Activated naive CD4-positive, alpha-beta T cell treated with anti-CD3 and anti-CD28 coated beads for 36 hours (primary cell): Measurements from ENCODE around the gene TTN. TPM values are rescaled to one million over a fixed set of nuclear protein-coding genes. Genes with fewer than 3 reads are reported as not detected.

Experiments used
- CTCF ChIA-PET: fragments of 350-600 bp; sonication (Branson Sonifier 250); formaldehyde crosslinking; loops from one replicate; lab custom pipeline; 2021; ENCODE audit warnings: antibody characterized with exemption; lab: Charles Lee
- DNase-seq: peaks from one replicate; pipeline ENCODE4 v3.0.0-alpha.2; 2020
- H3K27ac Mint-ChIP-seq: one replicate; pipeline ENCODE4 v1.8.0; 2021; ENCODE audit warnings: mild to moderate bottlenecking, mixed read lengths
- H3K27me3 Mint-ChIP-seq: one replicate; pipeline ENCODE4 v1.8.0; 2021; ENCODE audit warnings: low read depth, mixed read lengths
- H3K36me3 Mint-ChIP-seq: one replicate; pipeline ENCODE4 v1.8.0; 2021; ENCODE audit warnings: low read depth, mixed read lengths
- H3K4me1 Mint-ChIP-seq: one replicate; pipeline ENCODE4 v1.8.0; 2021; ENCODE audit warnings: low read depth, mixed read lengths
- H3K4me3 Mint-ChIP-seq: one replicate; pipeline ENCODE4 v1.8.0; 2021; ENCODE audit warnings: mild to moderate bottlenecking, moderate library complexity, mixed read lengths
- H3K9me3 Mint-ChIP-seq: one replicate; pipeline ENCODE4 v1.8.0; 2021; ENCODE audit warnings: mixed read lengths
- intact Hi-C: fragments of 100-400 bp; cut with micrococcal nuclease; formaldehyde crosslinking; loops from one replicate; pipeline ENCODE4 v1.15.1; 2023
- total RNA-seq, 2 experiments: library from RNA; stranded (reverse); gene quantifications; one replicate each; pipeline ENCODE4 v1.2.3, GENCODE V29; 2021

TTN gene
- total RNA-seq, 2 experiments from 2014 or later = 0.91 TPM

- CTCF ChIA-PET = interaction anchor here (0.7 kb wide), 1 partner anchor 386 kb away, joined by 4 read pairs; no protein-coding TSS in a partner anchor
- no peaks in the 10 kb centered on the region for H3K36me3 Mint-ChIP-seq
- intact Hi-C loops = no loop called here
These were observed 680 bp downstream of the TTN start for GRCh38 chr2:178806543-178806942.

GRCh38 chr2:178805457-178805856 is 1.8 kb downstream of the TTN start:
- intact Hi-C loops = no loop called here
- Mint-ChIP-seq H3K27ac (no peak overlapping the region), H3K4me3 (no peak overlapping the region), H3K27me3 (no peaks in the 10 kb centered on the region), H3K36me3 (no peaks in the 10 kb centered on the region), H3K9me3 (no peaks in the 10 kb centered on the region), H3K4me1 (no peaks in the 10 kb centered on the region)
- CTCF ChIA-PET = interaction anchor here (0.6 to 1.2 kb wide), 2 partner anchors 37 to 700 kb away, joined by 3 read pairs; no protein-coding TSS in a partner anchor
- no peak for DNase-seq

More at GRCh38 chr2:178806543-178806942, 680 bp downstream of the TTN start:
- Mint-ChIP-seq H3K4me3 (no peak overlapping the region), H3K4me1 (no peaks in the 10 kb centered on the region), H3K9me3 (no peaks in the 10 kb centered on the region), H3K27ac (no peak overlapping the region), H3K27me3 (no peaks in the 10 kb centered on the region)
- DNase-seq = no peak

GRCh38 chr2:178804791-178805190 is 2.4 kb downstream of the TTN start:
- H3K36me3 Mint-ChIP-seq = no peaks in the 10 kb centered on the region
- H3K9me3 Mint-ChIP-seq = no peaks in the 10 kb centered on the region
- intact Hi-C loops = no loop called here
- no peak overlapping the region for H3K4me3 Mint-ChIP-seq
- no peaks in the 10 kb centered on the region for H3K4me1 Mint-ChIP-seq
- CTCF ChIA-PET = interaction anchor here (0.9 to 1.2 kb wide), 3 partner anchors 10 to 100 kb away, joined by 3 to 5 read pairs (median 4); no protein-coding TSS in a partner anchor
- no peaks in the 10 kb centered on the region for H3K27me3 Mint-ChIP-seq
- H3K27ac Mint-ChIP-seq = no peak overlapping the region
- no peak for DNase-seq

GRCh38 chr2:178800510-178800909 is 6.7 kb downstream of the TTN start:
- Mint-ChIP-seq H3K27me3 (no peaks in the 10 kb centered on the region), H3K36me3 (peaks cover 6% of the 10 kb centered on the region), H3K27ac (no peak overlapping the region), H3K9me3 (peaks cover 1% of the 10 kb centered on the region), H3K4me1 (no peaks in the 10 kb centered on the region), H3K4me3 (no peak overlapping the region)
- CTCF ChIA-PET = interaction anchor here (0.6 to 1.1 kb wide), 4 partner anchors 13 to 329 kb away, joined by 3 to 5 read pairs (median 3); no protein-coding TSS in a partner anchor
- DNase-seq = no peak
- intact Hi-C loops = no loop called here

GRCh38 chr2:178799305-178799704 is 7.9 kb downstream of the TTN start:
- no peak overlapping the region for H3K27ac Mint-ChIP-seq
- H3K4me1 Mint-ChIP-seq = no peaks in the 10 kb centered on the region
- no peak for DNase-seq
- CTCF ChIA-PET = no interaction called here
- H3K4me3 Mint-ChIP-seq = no peak overlapping the region
- H3K27me3 Mint-ChIP-seq = no peaks in the 10 kb centered on the region
- intact Hi-C loops = no loop called here
- peaks cover 1% of the 10 kb centered on the region for H3K9me3 Mint-ChIP-seq
- peaks cover 6% of the 10 kb centered on the region for H3K36me3 Mint-ChIP-seq

- intact Hi-C loops = loop anchor here (1.0 kb wide), 6 partner anchors 95 to 955 kb away; no protein-coding TSS in a partner anchor
- peaks cover 1% of the 10 kb centered on the region for H3K9me3 Mint-ChIP-seq
- no peak overlapping the region for H3K4me3 Mint-ChIP-seq
- H3K4me1 Mint-ChIP-seq = no peaks in the 10 kb centered on the region
- no peak overlapping the region for H3K27ac Mint-ChIP-seq
- no peaks in the 10 kb centered on the region for H3K27me3 Mint-ChIP-seq
- DNase-seq = no peak
- CTCF ChIA-PET = interaction anchor here (0.6 to 1.8 kb wide), 8 partner anchors 17 to 546 kb away, joined by 3 to 8 read pairs (median 4); no protein-coding TSS in a partner anchor
- H3K36me3 Mint-ChIP-seq = peaks cover 10% of the 10 kb centered on the region
These were observed 11.0 kb downstream of the TTN start for GRCh38 chr2:178796079-178796677.

GRCh38 chr2:178787934-178788333 is 19.3 kb downstream of the TTN start:
- no peak for DNase-seq
- H3K4me1 Mint-ChIP-seq = peaks cover 7% of the 10 kb centered on the region
- no peaks in the 10 kb centered on the region for H3K9me3 Mint-ChIP-seq
- H3K27ac Mint-ChIP-seq = no peak overlapping the region
- H3K4me3 Mint-ChIP-seq = no peak overlapping the region
- H3K27me3 Mint-ChIP-seq = no peaks in the 10 kb centered on the region
- CTCF ChIA-PET = no interaction called here
- intact Hi-C loops = no loop called here
- peaks cover 7% of the 10 kb centered on the region for H3K36me3 Mint-ChIP-seq

- H3K4me3 Mint-ChIP-seq = no peak overlapping the region
- no peak for DNase-seq
- no peak overlapping the region for H3K27ac Mint-ChIP-seq
- peaks cover 7% of the 10 kb centered on the region for H3K4me1 Mint-ChIP-seq
- CTCF ChIA-PET = no interaction called here
- intact Hi-C loops = no loop called here
- H3K27me3 Mint-ChIP-seq = no peaks in the 10 kb centered on the region
- H3K9me3 Mint-ChIP-seq = no peaks in the 10 kb centered on the region
- H3K36me3 Mint-ChIP-seq = peaks cover 13% of the 10 kb centered on the region
These were observed 20.1 kb downstream of the TTN start for GRCh38 chr2:178787155-178787554.

- DNase-seq = no peak
- intact Hi-C loops = no loop called here
- CTCF ChIA-PET = interaction anchor here (0.7 to 1.0 kb wide), 2 partner anchors 11 to 18 kb away, joined by 3 read pairs; no protein-coding TSS in a partner anchor
- Mint-ChIP-seq H3K4me3 (no peak overlapping the region), H3K27ac (no peak overlapping the region), H3K4me1 (peaks cover 2% of the 10 kb centered on the region), H3K9me3 (no peaks in the 10 kb centered on the region), H3K27me3 (no peaks in the 10 kb centered on the region), H3K36me3 (peaks cover 12% of the 10 kb centered on the region)
These were observed 23.3 kb downstream of the TTN start for GRCh38 chr2:178783889-178784288.

- CTCF ChIA-PET = no interaction called here
These were observed 25.0 kb downstream of the TTN start for GRCh38 chr2:178782236-178782635.

GRCh38 chr2:178777577-178777976 is 29.6 kb downstream of the TTN start:
- Mint-ChIP-seq H3K36me3 (peaks cover 33% of the 10 kb centered on the region), H3K27ac (no peak overlapping the region), H3K27me3 (no peaks in the 10 kb centered on the region), H3K4me3 (no peak overlapping the region), H3K4me1 (no peaks in the 10 kb centered on the region), H3K9me3 (no peaks in the 10 kb centered on the region)
- CTCF ChIA-PET = interaction anchor here (1.5 kb wide), 1 partner anchor 16 kb away, joined by 5 read pairs; no protein-coding TSS in a partner anchor
- intact Hi-C loops = no loop called here
- DNase-seq = no peak

More at GRCh38 chr2:178782236-178782635, 25.0 kb downstream of the TTN start:
- no peak for DNase-seq
- Mint-ChIP-seq H3K27ac (no peak overlapping the region), H3K36me3 (peaks cover 13% of the 10 kb centered on the region), H3K4me1 (no peaks in the 10 kb centered on the region), H3K27me3 (no peaks in the 10 kb centered on the region), H3K4me3 (no peak overlapping the region), H3K9me3 (no peaks in the 10 kb centered on the region)
- intact Hi-C loops = no loop called here

- Mint-ChIP-seq H3K9me3 (no peaks in the 10 kb centered on the region), H3K36me3 (peaks cover 29% of the 10 kb centered on the region), H3K27ac (no peak overlapping the region), H3K4me1 (no peaks in the 10 kb centered on the region), H3K27me3 (no peaks in the 10 kb centered on the region), H3K4me3 (no peak overlapping the region)
- no peak for DNase-seq
- intact Hi-C loops = no loop called here
- CTCF ChIA-PET = interaction anchor here (0.7 to 1.5 kb wide), 2 partner anchors 15 to 112 kb away, joined by 3 to 5 read pairs; no protein-coding TSS in a partner anchor
These were observed 30.5 kb downstream of the TTN start for GRCh38 chr2:178776751-178777150.

- Mint-ChIP-seq H3K4me3 (no peak overlapping the region), H3K27ac (no peak overlapping the region), H3K27me3 (no peaks in the 10 kb centered on the region), H3K36me3 (peaks cover 29% of the 10 kb centered on the region), H3K4me1 (no peaks in the 10 kb centered on the region), H3K9me3 (no peaks in the 10 kb centered on the region)
- DNase-seq = no peak
- intact Hi-C loops = no loop called here
- CTCF ChIA-PET = interaction anchor here (1.0 kb wide), 1 partner anchor 14 kb away, joined by 3 read pairs; no protein-coding TSS in a partner anchor
These were observed 31.2 kb downstream of the TTN start for GRCh38 chr2:178775975-178776374.
